Activated T-cell treated with anti-CD3 and anti-CD28 coated beads, Interleukin-2, amount 50 U/mL, for 4 hours (primary cell): ENCODE results near the gene MREG. TPM values are rescaled to one million over a fixed set of nuclear protein-coding genes. Genes with fewer than 3 reads are reported as not detected.
A peak's percentile ranks its signal among the peaks of the same experiment; 100 is the strongest.
"Not testable (repeated sequence)": the region's sequence is repeated elsewhere in the genome, so short reads cannot be mapped to it uniquely, and the experiment has no call there.

ENCODE experiments used
- ATAC-seq, 2 donors: fragments of 200-7000 bp; cut with Tn5 transposase; one replicate each; pipeline ENCODE4 v1.10.0; 2021
- DNase-seq: peaks from one replicate; pipeline ENCODE4 v3.0.0-alpha.2; 2020
- H3K27me3 Mint-ChIP-seq: one replicate; pipeline ENCODE4 v1.8.0; 2021; ENCODE audit warnings: low read depth, mixed read lengths
- H3K36me3 Mint-ChIP-seq: one replicate; pipeline ENCODE4 v1.8.0; 2022; ENCODE audit warnings: mixed read lengths; ENCODE audit not compliant: insufficient read depth
- H3K4me1 Mint-ChIP-seq: one replicate; pipeline ENCODE4 v1.8.0; 2021; ENCODE audit warnings: low read depth, mixed read lengths
- H3K4me3 Mint-ChIP-seq: one replicate; pipeline ENCODE4 v1.8.0; 2021; ENCODE audit warnings: mild to moderate bottlenecking, moderate library complexity, mixed read lengths
- H3K9me3 Mint-ChIP-seq: one replicate; pipeline ENCODE4 v1.8.0; 2021; ENCODE audit warnings: mixed read lengths
- total RNA-seq, 3 donors: library from RNA; stranded (reverse); gene quantifications; one replicate each; pipeline ENCODE4 v1.2.1, GENCODE V29; 2021

Gene MREG
- total RNA-seq, 3 donors from 2014 or later: 14.9 to 23.2 (median 15.0) TPM

DNA sequence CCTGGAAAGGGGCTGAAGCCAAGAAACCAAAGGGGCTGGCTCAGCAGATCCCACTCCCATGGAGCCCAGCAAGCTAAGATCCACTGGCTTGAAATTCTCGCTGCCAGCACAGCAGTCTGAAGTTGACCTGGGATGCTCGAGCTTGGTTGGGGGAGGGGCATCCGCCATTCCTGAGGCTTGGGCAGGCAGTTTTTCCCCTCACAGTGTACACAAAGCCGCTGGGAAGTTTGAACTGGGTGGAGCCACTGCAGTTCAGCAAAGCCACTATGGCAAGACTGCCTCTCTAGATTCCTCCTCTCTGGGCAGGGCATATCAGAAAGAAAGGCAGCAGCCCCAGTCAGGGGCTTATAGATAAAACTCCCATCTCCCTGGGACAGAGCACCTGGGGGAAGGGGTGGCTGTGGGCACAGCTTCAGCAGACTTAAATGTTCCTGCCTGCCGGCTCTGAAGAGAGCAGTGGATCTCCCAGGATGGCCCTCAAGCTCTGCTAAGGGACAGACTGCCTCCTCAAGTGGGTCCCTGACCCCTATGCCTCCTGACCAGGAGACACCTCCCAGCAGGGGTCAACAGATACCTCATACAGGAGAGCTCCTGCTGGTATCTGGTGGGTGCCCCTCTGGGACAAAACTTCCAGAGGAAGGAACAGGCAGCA lies 24.7 kb downstream of the MREG start:
- H3K36me3 Mint-ChIP-seq: peaks cover 70% of the 10 kb centered on the region

DNA sequence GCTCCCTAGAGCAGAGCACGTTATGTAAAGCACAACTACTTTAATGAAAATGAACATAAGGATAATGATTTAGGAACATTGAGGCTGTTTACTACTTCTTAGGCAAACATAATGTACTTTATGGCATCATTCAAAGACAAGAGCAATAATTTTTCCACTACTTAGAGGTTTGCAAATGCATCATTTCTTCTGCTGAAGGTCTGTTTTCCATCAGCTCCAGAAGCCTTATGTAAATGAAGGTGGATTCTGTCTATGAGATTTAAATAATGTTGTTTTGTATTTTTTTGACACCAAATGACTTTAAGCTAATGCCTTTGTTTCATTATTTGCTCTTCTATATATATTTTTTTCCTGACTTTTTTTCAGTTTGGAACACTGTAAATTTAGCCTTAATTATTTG lies 28.1 kb downstream of the MREG start:
- Mint-ChIP-seq H3K36me3 (peaks cover 45% of the 10 kb centered on the region), H3K4me3 (no peak overlapping the region), H3K4me1 (peaks cover 5% of the 10 kb centered on the region), H3K9me3 (peaks cover 9% of the 10 kb centered on the region), H3K27me3 (no peaks in the 10 kb centered on the region)
- ATAC-seq (no peak), DNase-seq (no peak)

More for the DNA sequence above, 24.7 kb downstream of the MREG start:
- peaks cover 24% of the 10 kb centered on the region for H3K9me3 Mint-ChIP-seq
- not testable (repeated sequence) for H3K4me1 Mint-ChIP-seq, H3K27me3 Mint-ChIP-seq, ATAC-seq, H3K4me3 Mint-ChIP-seq, DNase-seq

DNA sequence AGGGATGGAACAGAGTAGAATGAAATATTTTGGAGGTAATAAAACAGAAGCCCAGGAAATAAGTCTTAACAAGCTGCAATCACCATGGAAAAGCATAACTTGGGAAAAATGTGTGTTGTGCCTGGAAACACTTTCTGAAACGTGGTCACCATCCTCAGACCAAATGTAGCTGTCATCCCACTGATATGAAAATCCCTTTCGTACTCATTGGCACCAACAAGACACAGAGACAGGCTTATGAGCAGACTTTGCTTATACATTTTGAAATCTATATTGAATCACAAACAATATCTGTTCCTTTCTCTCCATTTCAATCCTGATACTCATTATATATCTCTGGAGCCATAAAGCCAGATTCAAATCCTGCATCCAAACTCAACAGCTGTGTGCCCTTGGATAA lies 28.7 kb downstream of the MREG start:
- Mint-ChIP-seq H3K36me3 (peaks cover 39% of the 10 kb centered on the region), H3K4me3 (no peak overlapping the region), H3K27me3 (no peaks in the 10 kb centered on the region), H3K4me1 (peaks cover 10% of the 10 kb centered on the region), H3K9me3 (peaks cover 8% of the 10 kb centered on the region)
- DNase-seq (no peak), ATAC-seq (no peak)

DNA sequence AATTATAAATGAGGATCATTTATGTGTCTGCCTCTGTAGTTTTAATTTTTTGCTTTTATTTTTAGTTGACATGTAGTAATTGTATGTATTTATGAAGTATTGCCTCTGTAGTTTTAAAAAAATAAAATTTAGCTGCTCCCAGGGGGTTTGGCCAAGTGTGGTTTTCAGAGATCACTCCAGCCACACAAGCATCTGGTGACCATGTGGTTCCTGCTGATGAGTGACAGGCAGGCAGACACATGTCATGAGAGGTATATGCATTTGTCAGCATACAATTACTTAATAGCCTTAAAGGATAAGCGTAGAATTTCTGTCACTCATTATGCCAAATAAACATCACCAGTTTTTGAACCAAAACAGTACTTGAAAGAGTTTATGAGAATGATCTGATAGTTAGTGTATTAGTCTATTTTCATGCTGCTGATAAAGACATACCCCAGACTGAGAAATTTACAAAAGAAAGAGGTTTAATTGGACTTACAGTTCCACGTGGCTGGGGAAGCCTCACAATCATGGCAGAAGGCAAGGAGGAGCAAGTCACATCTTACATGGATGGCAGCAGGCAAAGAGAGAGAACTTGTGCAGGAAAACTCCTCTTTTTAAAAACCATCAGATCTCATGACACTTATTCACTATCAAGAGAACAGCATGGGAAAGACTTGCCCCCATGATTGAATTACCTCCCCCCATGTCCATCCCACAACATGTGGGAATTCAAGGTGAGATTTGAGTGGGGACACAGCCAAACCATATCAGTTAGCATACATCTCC lies 29.6 kb downstream of the MREG start:
- ATAC-seq: no peak
- H3K36me3 Mint-ChIP-seq: peaks cover 31% of the 10 kb centered on the region
- no peak overlapping the region for H3K4me3 Mint-ChIP-seq
- DNase-seq: no peak
- no peaks in the 10 kb centered on the region for H3K27me3 Mint-ChIP-seq
- peaks cover 13% of the 10 kb centered on the region for H3K4me1 Mint-ChIP-seq
- peaks cover 8% of the 10 kb centered on the region for H3K9me3 Mint-ChIP-seq

DNA sequence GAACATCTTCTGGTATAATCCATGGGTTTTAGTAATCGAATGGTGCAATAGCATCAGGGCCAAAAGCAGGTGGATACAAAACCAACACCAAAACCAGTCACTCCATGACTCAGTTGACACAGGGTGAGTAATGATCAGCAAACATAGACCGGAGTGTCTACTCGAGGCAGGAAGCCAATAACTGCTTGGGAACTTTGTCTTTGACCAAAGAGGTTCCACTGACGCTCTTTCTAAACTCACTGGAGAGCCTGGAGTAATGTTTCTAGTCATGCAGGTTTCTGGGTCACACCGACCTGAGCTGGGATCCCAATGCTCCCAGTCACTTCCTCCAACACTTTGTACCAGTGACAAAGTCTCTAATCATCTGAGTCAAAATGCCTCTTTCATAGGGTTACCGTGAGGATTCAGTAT lies 30.9 kb downstream of the MREG start:
- H3K9me3 Mint-ChIP-seq: peaks cover 8% of the 10 kb centered on the region
- H3K4me3 Mint-ChIP-seq: no peak overlapping the region
- no peak for DNase-seq
- H3K36me3 Mint-ChIP-seq: peaks cover 31% of the 10 kb centered on the region
- H3K27me3 Mint-ChIP-seq: no peaks in the 10 kb centered on the region
- peaks cover 17% of the 10 kb centered on the region for H3K4me1 Mint-ChIP-seq
- peak; percentile 79 to 96 for ATAC-seq

DNA sequence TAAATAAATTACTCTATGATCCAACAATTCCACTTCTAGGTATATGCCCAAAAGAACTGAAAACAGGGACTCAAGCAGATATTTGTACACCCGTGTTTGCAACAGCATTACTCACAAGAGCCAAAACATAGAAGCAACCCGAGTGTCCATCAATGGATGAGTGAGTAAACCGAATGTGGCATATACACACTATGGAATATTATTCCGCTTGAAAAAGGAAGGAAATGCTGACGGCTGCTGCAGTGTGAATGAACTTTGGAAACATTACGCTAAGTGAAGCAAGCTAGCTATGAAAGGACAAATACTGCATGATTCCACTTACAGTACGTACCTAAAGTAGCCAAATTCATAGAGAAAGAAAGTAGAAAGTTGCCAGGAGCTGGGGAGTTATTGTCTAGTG lies 32.2 kb downstream of the MREG start:
- Mint-ChIP-seq H3K4me3 (no peak overlapping the region), H3K27me3 (no peaks in the 10 kb centered on the region), H3K4me1 (peaks cover 17% of the 10 kb centered on the region), H3K9me3 (peaks cover 5% of the 10 kb centered on the region), H3K36me3 (peaks cover 25% of the 10 kb centered on the region)
- no peak for ATAC-seq
- DNase-seq: no peak

DNA sequence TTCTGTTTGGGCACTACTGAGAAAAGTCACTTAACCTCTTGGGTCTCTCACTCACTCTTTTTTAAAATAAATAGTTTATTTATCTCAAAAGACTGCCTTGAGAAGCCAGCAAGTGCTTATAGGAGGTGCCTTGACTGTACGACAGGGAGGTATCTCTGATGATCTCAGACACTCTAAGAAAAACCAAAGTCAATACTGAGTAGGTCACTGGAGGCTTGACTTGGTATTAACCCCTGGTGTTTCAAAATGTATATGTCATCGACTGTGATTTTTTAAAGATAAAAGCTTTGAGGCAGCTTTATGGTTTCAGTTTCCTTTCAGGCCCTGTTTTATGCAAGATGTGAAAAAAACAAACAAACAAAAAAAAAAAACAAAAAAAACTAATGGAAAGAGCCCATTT lies 33.7 kb downstream of the MREG start:
- peaks cover 17% of the 10 kb centered on the region for H3K4me1 Mint-ChIP-seq
- no peak for DNase-seq
- H3K27me3 Mint-ChIP-seq: no peaks in the 10 kb centered on the region
- ATAC-seq: peak in 1 of 2 donors; percentile 38
- H3K36me3 Mint-ChIP-seq: peaks cover 19% of the 10 kb centered on the region
- peaks cover 5% of the 10 kb centered on the region for H3K9me3 Mint-ChIP-seq
- H3K4me3 Mint-ChIP-seq: no peak overlapping the region

DNA sequence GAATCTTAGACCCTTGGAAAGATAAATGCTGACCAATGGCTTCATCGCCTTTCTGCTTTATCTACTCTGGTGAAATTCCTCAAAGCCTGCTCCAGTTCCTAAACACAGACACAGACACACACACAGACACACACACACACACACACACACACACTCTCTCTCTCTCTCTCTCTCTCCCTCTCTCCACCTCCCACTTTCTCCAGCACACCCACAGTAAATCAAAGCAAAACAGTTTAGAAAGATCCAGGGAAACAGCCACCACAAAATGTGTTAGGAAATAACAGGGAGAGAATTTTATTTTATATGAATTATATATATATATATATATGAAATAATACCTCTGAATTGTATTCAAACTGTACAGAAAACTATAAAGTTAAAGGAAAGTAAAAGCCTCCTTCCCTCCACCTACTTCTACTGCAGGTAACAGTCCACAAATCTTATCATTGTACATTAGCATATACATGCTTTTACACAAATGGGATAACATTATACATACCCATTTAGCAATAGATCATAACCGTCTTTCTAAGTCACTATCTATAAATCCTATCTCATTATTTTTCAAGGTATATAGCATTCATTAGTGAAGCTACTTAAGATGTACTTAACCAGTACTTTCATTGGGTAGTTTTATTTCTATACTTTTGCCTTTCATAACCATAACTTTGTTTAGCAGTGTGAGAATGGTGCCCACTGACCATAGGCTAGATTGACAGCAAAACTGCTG lies 38.5 kb downstream of the MREG start:
- Mint-ChIP-seq H3K4me1 (peaks cover 16% of the 10 kb centered on the region), H3K27me3 (no peaks in the 10 kb centered on the region)

DNA sequence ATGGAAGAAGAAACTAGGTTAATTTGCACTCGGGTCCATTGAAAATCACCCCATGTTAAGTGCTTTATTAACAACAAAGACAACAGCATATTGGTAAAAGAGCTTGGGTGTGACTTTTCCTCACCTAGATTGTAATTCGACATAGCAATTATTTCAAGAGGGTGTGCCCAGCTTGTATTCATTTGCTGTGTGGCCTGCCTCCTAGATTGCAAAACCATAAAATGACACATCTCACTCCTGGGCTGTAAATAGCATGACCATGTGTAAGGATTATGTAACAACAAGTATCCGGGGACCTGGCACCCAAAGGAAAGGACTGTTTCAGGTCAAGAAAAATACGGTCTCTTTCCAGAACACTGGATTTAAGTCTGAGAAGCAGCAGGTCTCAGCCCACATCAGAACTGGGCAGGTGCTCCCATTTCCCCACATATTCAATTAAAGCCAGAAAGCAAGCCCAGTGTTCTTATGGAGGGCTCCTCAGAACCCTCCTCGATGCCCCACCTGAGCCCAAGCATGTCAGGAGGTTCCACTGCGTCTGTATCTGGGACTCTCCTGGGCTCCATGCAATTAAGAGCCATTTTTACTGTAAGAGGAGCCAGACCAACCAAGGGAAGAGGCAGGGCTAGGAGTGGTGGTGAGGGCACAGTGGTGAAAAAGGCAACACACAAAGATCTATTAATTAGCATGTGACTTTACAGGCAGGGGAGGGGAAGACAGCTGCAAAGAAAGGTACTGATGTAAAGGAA lies 39.2 kb downstream of the MREG start:
- no peak overlapping the region for H3K4me3 Mint-ChIP-seq
- H3K27me3 Mint-ChIP-seq: no peaks in the 10 kb centered on the region
- peaks cover 11% of the 10 kb centered on the region for H3K4me1 Mint-ChIP-seq
- H3K9me3 Mint-ChIP-seq: no peaks in the 10 kb centered on the region
- DNase-seq (no peak), ATAC-seq (no peak)
- H3K36me3 Mint-ChIP-seq: peaks cover 28% of the 10 kb centered on the region

More for the DNA sequence above, 38.5 kb downstream of the MREG start:
- no peak for DNase-seq
- no peak overlapping the region for H3K4me3 Mint-ChIP-seq
- ATAC-seq: no peak
- H3K36me3 Mint-ChIP-seq: peaks cover 28% of the 10 kb centered on the region
- H3K9me3 Mint-ChIP-seq: no peaks in the 10 kb centered on the region

DNA sequence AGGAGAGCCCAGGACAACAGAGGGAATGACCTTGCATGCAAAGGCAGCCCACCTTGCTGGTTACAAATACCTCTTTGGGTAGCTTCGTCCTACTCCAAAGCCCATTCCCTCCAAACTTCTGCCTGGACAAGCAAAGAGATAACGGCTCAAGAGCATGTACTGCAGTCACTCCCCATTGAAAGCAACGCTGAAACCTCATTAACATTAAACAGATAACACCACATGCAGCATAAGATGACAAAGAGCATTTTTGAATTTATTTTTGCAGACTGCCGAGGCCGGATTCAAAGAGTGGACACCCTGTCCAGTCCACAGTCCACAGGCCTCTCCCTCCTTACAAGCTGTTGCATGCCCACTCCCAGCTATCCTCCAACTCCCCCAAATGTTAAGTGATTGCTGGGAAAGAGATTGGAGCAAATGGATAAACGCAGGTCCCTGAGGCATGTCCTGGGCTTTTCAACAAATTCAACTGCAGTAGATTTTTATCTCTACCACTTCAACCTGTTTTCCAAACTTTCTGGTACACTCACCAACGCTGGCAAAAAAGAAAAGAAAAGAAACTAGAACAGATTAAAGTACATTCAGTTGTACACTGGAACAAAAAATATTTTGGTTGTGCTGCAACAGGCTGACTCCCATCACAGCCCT lies 40.1 kb downstream of the MREG start:
- peaks cover 14% of the 10 kb centered on the region for H3K4me1 Mint-ChIP-seq
- peaks cover 24% of the 10 kb centered on the region for H3K36me3 Mint-ChIP-seq
- H3K9me3 Mint-ChIP-seq: no peaks in the 10 kb centered on the region
- no peak for ATAC-seq
- no peak overlapping the region for H3K4me3 Mint-ChIP-seq
- no peaks in the 10 kb centered on the region for H3K27me3 Mint-ChIP-seq
- DNase-seq: no peak

DNA sequence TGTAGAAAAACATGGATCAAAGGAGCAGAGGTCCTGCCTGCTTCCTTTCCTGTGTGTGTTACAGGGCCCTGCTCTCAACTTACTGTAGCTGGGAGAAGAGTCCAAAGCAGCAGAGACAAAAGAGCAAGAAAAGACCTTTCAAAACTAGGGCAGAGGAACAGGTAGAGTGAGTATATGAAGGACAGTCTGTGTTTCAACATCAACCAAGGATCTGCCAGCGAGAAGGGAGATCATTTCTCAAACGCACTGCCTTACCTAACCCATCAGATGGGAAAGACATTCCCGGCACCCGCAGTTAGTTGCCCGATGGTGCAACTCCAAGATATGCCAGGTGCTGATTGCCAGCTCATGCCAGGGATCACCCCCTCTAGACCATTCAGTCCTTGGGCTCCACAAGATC lies 41.7 kb downstream of the MREG start:
- no peaks in the 10 kb centered on the region for H3K9me3 Mint-ChIP-seq
- H3K4me3 Mint-ChIP-seq: no peak overlapping the region
- H3K4me1 Mint-ChIP-seq: peaks cover 13% of the 10 kb centered on the region
- DNase-seq: no peak
- H3K27me3 Mint-ChIP-seq: no peaks in the 10 kb centered on the region
- H3K36me3 Mint-ChIP-seq: peaks cover 23% of the 10 kb centered on the region
- no peak for ATAC-seq

DNA sequence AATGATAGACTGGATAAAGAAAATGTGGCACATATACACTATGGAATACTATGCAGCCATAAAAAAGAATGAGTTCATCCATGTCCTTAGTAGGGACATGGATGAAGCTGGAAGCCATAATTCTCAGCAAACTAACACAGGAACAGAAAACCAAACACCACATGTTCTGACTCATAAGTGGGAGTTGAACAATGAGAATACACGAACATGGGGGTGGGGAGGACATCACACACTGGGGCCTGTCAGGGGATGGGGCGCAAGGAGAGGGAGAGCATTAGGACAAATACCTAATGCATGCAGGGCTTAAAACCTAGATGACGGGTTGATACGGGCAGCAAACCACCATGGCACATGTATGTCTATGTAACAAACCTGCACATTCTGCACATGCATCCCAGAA lies 42.5 kb downstream of the MREG start:
- H3K27me3 Mint-ChIP-seq, ATAC-seq, H3K4me3 Mint-ChIP-seq, DNase-seq, H3K9me3 Mint-ChIP-seq: not testable (repeated sequence)
- Mint-ChIP-seq H3K4me1 (peaks cover 17% of the 10 kb centered on the region), H3K36me3 (peaks cover 20% of the 10 kb centered on the region)

DNA sequence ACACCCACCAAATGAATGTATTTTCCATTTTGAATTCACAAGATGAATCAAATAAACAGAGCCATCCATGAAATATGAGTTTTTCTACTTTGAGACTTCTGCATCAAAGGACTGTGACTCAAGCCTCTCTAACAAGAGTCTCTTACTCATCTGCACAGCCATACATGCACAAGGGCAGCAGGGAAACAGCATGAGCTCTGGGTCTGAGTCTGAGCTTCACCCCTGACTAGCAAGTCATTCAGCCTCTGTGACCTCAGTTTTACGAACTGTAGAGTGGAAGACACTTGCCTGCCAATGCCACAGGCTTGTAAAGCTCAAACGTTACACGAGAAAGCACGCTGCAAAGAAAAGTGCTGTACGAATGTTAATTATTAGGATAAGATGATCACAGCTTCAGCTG lies 42.9 kb downstream of the MREG start:
- peak; percentile 96 to 99 for ATAC-seq
- no peak for DNase-seq
- H3K4me3 Mint-ChIP-seq: no peak overlapping the region
- peaks cover 20% of the 10 kb centered on the region for H3K36me3 Mint-ChIP-seq
- no peaks in the 10 kb centered on the region for H3K27me3 Mint-ChIP-seq
- peaks cover 17% of the 10 kb centered on the region for H3K4me1 Mint-ChIP-seq
- no peaks in the 10 kb centered on the region for H3K9me3 Mint-ChIP-seq
